Measurements from ENCODE around the gene SGCD.

- no peak for TF ChIP-seq CTCF (IDR thresholded peaks at IDR 0.05)
- TF ChIP-seq POLR2A (IDR thresholded peaks at IDR 0.05) = no peak
These were observed 60.4 kb downstream of the SGCD start for GRCh38 chr5:156387391-156387790.
